NOMO-1 (cell line): ENCODE data around the gene AGO4.
"Not testable (repeated sequence)": the region's sequence is repeated elsewhere in the genome, so short reads cannot be mapped to it uniquely, and the experiment has no call there.

Source experiments
- DNase-seq, 2 experiments: peaks; one replicate each; lab custom pipeline; 2025; ENCODE audit not compliant: unreplicated experiment in 2 of 2; lab: John Stamatoyannopoulos, UW

The AGO4 gene

GRCh38 chr1:35807614-35808449 is at the start of gene AGO4:
TSS of gene AGO4 (plus strand) at chr1:35808016. CDS start at chr1:35808417, 401 bp downstream.
- peak in 1 of 2 experiments; percentile 66 for DNase-seq

GRCh38 chr1:35762141-35762540 is 45.7 kb upstream of the AGO4 start:
- peak in 1 of 2 experiments; percentile 17 for DNase-seq

- DNase-seq: no peak
Measured at GRCh38 chr1:35763201-35763600, 44.6 kb upstream of the AGO4 start.

- no peak for DNase-seq
Measured at GRCh38 chr1:35764283-35764682, 43.5 kb upstream of the AGO4 start.

- DNase-seq: peak; percentile 1 to 8
Measured at GRCh38 chr1:35768350-35769187, 39.2 kb upstream of the AGO4 start.

- peak; percentile 85 to 88 for DNase-seq
Measured at GRCh38 chr1:35769188-35769758, 38.5 kb upstream of the AGO4 start.

- no peak for DNase-seq
Measured at GRCh38 chr1:35773711-35774110, 34.1 kb upstream of the AGO4 start.

GRCh38 chr1:35776172-35776571 is 31.6 kb upstream of the AGO4 start:
- DNase-seq: not testable (repeated sequence)

GRCh38 chr1:35777109-35777508 is 30.7 kb upstream of the AGO4 start:
- no peak for DNase-seq

- DNase-seq: no peak
Measured at GRCh38 chr1:35783055-35783583, 24.7 kb upstream of the AGO4 start.

GRCh38 chr1:35784364-35784763 is 23.5 kb upstream of the AGO4 start:
- not testable (repeated sequence) for DNase-seq

- no peak for DNase-seq
Measured at GRCh38 chr1:35788139-35788538, 19.7 kb upstream of the AGO4 start.

- DNase-seq: no peak
Measured at GRCh38 chr1:35790670-35791069, 17.1 kb upstream of the AGO4 start.

- DNase-seq: no peak
Measured at GRCh38 chr1:35795295-35795694, 12.5 kb upstream of the AGO4 start.

GRCh38 chr1:35797380-35797779 is 10.4 kb upstream of the AGO4 start:
- DNase-seq: peak; percentile 58 to 63

GRCh38 chr1:35798019-35798418 is 9.8 kb upstream of the AGO4 start:
- peak; percentile 18 to 89 for DNase-seq

GRCh38 chr1:35800167-35800887 is 7.5 kb upstream of the AGO4 start:
- DNase-seq: peak; percentile 94 to 99

- DNase-seq: peak; percentile 38 to 63
Measured at GRCh38 chr1:35808450-35809113, 766 bp downstream of the AGO4 start.

- no peak for DNase-seq
Measured at GRCh38 chr1:35809114-35810095, 1.6 kb downstream of the AGO4 start.
